HepG2 (cell line): ENCODE data around the gene RINL. TPM values are rescaled to one million over a fixed set of nuclear protein-coding genes. Genes with fewer than 3 reads are reported as not detected.

Experiments used
- BORCS8-MEF2B ChIP-seq: sonication (generic); formaldehyde crosslinking; IDR thresholded peaks from 2 replicates; pipeline ENCODE4 v1.8.0; 2022; ENCODE audit warnings: mild to moderate bottlenecking, missing genetic modification reagents
- GATAD1 ChIP-seq: IDR thresholded peaks from 2 replicates; pipeline ENCODE4 v1.6.1; 2016; ENCODE audit warnings: missing genetic modification reagents, missing compliant biosample characterization
- HHEX ChIP-seq: IDR thresholded peaks from 2 replicates; pipeline ENCODE4 v1.6.1; 2016; ENCODE audit warnings: control low read depth
- JUNB ChIP-seq: sonication (generic); formaldehyde crosslinking; IDR thresholded peaks from 2 replicates; pipeline ENCODE4 v1.8.0; 2022; ENCODE audit warnings: missing genetic modification reagents, mild to moderate bottlenecking, borderline replicate concordance
- MIXL1 ChIP-seq: IDR thresholded peaks from 2 replicates; pipeline ENCODE4 v1.6.1; 2016
- MZF1 ChIP-seq: sonication (generic); formaldehyde crosslinking; IDR thresholded peaks from 2 replicates; pipeline ENCODE4 v1.8.1; 2023; ENCODE audit warnings: mild to moderate bottlenecking, missing genetic modification reagents, borderline replicate concordance
- PLSCR1 ChIP-seq: sonication (generic); formaldehyde crosslinking; IDR thresholded peaks from 2 replicates; pipeline ENCODE4 v1.5.0; 2020; ENCODE audit warnings: missing genetic modification reagents, mild to moderate bottlenecking, borderline replicate concordance
- PRMT3 ChIP-seq: sonication (generic); formaldehyde crosslinking; IDR thresholded peaks from 2 replicates; pipeline ENCODE4 v1.8.1; 2022; ENCODE audit warnings: low read depth, mild to moderate bottlenecking, moderate library complexity, missing genetic modification reagents, borderline replicate concordance
- TAF1 ChIP-seq: sonication (generic); formaldehyde crosslinking; IDR thresholded peaks from 2 replicates; pipeline ENCODE4 v1.4.0; 2020; ENCODE audit warnings: missing genetic modification reagents
- TEAD3 ChIP-seq: optimal IDR thresholded peaks from 2 replicates; pipeline ENCODE3; 2016; ENCODE audit warnings: borderline replicate concordance
- ZNF17 ChIP-seq: sonication (generic); formaldehyde crosslinking; IDR thresholded peaks from 2 replicates; pipeline ENCODE4 v1.5.0; 2020; ENCODE audit warnings: mild to moderate bottlenecking, missing genetic modification reagents
- ZNF24 ChIP-seq: fragments of 450-650 bp; IDR thresholded peaks from 2 replicates; pipeline ENCODE4 v1.6.1; 2017; ENCODE audit warnings: antibody characterized with exemption, mild to moderate bottlenecking
- ZNF441 ChIP-seq: sonication (generic); formaldehyde crosslinking; IDR thresholded peaks from 2 replicates; pipeline ENCODE4 v1.7.0; 2021; ENCODE audit warnings: missing genetic modification reagents, borderline replicate concordance
- polyA plus RNA-seq, 8 experiments: library from polyadenylated mRNA; depleted of rRNA in 3 of 8; stranded (reverse) in 7 of 8; unstranded in 1 of 8; fragments of >200 nt; fragmentation: Illumina TruSeq in 4 of 8; extraction: Trizol in 4 of 8; gene quantifications; 2 replicates each; pipeline versions ENCODE4 v1.2.1 to v1.2.3, GENCODE V29; 2011 to 2016; ENCODE audit warnings: low read depth in 4 of 8, missing spikeins in 1 of 8, mixed read lengths in 1 of 8; ENCODE audit not compliant: insufficient read depth in 1 of 8
- total RNA-seq, 5 experiments: library from RNA; depleted of rRNA; stranded (reverse); fragments of >200 nt; fragmentation: Illumina TruSeq; extraction: Trizol; gene quantifications; 2 replicates each; pipeline ENCODE4 v1.2.3, GENCODE V29; 2016; ENCODE audit warnings: low read depth in 1 of 5
- TF ChIP-seq, protein P1 (sequence below): sonication (generic); formaldehyde crosslinking; IDR thresholded peaks from 2 replicates; pipeline ENCODE4 v1.5.0; 2020; ENCODE audit warnings: mild to moderate bottlenecking, missing genetic modification reagents, borderline replicate concordance
- TF ChIP-seq, protein P2 (sequence below): IDR thresholded peaks from 2 replicates; pipeline ENCODE4 v1.4.0; 2020; ENCODE audit warnings: mild to moderate bottlenecking, missing genetic modification reagents
- TF ChIP-seq, protein P3 (sequence below): sonication (generic); formaldehyde crosslinking; conservative IDR thresholded peaks from 2 replicates; pipeline ENCODE4 v1.4.0; 2020; ENCODE audit warnings: missing genetic modification reagents

Gene RINL
- total and polyA plus RNA-seq, 2 of the 13 experiments (the other 11 are each of a cell fraction or from before 2014, with no cell fraction given) = 11.4 to 18.0 TPM

GRCh38 chr19:38850976-38851621 is 27.0 kb downstream of the RINL start (continued):
- TF ChIP-seq, protein P1, sequence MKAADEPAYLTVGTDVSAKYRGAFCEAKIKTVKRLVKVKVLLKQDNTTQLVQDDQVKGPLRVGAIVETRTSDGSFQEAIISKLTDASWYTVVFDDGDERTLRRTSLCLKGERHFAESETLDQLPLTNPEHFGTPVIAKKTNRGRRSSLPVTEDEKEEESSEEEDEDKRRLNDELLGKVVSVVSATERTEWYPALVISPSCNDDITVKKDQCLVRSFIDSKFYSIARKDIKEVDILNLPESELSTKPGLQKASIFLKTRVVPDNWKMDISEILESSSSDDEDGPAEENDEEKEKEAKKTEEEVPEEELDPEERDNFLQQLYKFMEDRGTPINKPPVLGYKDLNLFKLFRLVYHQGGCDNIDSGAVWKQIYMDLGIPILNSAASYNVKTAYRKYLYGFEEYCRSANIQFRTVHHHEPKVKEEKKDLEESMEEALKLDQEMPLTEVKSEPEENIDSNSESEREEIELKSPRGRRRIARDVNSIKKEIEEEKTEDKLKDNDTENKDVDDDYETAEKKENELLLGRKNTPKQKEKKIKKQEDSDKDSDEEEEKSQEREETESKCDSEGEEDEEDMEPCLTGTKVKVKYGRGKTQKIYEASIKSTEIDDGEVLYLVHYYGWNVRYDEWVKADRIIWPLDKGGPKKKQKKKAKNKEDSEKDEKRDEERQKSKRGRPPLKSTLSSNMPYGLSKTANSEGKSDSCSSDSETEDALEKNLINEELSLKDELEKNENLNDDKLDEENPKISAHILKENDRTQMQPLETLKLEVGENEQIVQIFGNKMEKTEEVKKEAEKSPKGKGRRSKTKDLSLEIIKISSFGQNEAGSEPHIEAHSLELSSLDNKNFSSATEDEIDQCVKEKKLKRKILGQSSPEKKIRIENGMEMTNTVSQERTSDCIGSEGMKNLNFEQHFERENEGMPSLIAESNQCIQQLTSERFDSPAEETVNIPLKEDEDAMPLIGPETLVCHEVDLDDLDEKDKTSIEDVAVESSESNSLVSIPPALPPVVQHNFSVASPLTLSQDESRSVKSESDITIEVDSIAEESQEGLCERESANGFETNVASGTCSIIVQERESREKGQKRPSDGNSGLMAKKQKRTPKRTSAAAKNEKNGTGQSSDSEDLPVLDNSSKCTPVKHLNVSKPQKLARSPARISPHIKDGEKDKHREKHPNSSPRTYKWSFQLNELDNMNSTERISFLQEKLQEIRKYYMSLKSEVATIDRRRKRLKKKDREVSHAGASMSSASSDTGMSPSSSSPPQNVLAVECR = no peak
- no peak for TF ChIP-seq MIXL1 (CRISPR knock-in tag)
- TF ChIP-seq TEAD3 (CRISPR knock-in tag) = no peak
- no peak for TF ChIP-seq JUNB
- TF ChIP-seq GATAD1 (CRISPR knock-in tag) = no peak; the same call in 1 of the 2 replicates
- TF ChIP-seq MZF1 (CRISPR knock-in tag) = no peak
- no peak for TF ChIP-seq HHEX (CRISPR knock-in tag)
- TF ChIP-seq PRMT3 (CRISPR knock-in tag) = no peak
- TF ChIP-seq, protein P2, sequence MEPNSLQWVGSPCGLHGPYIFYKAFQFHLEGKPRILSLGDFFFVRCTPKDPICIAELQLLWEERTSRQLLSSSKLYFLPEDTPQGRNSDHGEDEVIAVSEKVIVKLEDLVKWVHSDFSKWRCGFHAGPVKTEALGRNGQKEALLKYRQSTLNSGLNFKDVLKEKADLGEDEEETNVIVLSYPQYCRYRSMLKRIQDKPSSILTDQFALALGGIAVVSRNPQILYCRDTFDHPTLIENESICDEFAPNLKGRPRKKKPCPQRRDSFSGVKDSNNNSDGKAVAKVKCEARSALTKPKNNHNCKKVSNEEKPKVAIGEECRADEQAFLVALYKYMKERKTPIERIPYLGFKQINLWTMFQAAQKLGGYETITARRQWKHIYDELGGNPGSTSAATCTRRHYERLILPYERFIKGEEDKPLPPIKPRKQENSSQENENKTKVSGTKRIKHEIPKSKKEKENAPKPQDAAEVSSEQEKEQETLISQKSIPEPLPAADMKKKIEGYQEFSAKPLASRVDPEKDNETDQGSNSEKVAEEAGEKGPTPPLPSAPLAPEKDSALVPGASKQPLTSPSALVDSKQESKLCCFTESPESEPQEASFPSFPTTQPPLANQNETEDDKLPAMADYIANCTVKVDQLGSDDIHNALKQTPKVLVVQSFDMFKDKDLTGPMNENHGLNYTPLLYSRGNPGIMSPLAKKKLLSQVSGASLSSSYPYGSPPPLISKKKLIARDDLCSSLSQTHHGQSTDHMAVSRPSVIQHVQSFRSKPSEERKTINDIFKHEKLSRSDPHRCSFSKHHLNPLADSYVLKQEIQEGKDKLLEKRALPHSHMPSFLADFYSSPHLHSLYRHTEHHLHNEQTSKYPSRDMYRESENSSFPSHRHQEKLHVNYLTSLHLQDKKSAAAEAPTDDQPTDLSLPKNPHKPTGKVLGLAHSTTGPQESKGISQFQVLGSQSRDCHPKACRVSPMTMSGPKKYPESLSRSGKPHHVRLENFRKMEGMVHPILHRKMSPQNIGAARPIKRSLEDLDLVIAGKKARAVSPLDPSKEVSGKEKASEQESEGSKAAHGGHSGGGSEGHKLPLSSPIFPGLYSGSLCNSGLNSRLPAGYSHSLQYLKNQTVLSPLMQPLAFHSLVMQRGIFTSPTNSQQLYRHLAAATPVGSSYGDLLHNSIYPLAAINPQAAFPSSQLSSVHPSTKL = no peak
- TF ChIP-seq ZNF24 = no peak
- peak; percentile 33; the same call in 1 of the 2 replicates for TF ChIP-seq ZNF17 (CRISPR knock-in tag)
- TF ChIP-seq PLSCR1 = no peak
- TF ChIP-seq TAF1 (CRISPR knock-in tag) = no peak; the same call in 1 of the 2 replicates
- TF ChIP-seq, protein P3, sequence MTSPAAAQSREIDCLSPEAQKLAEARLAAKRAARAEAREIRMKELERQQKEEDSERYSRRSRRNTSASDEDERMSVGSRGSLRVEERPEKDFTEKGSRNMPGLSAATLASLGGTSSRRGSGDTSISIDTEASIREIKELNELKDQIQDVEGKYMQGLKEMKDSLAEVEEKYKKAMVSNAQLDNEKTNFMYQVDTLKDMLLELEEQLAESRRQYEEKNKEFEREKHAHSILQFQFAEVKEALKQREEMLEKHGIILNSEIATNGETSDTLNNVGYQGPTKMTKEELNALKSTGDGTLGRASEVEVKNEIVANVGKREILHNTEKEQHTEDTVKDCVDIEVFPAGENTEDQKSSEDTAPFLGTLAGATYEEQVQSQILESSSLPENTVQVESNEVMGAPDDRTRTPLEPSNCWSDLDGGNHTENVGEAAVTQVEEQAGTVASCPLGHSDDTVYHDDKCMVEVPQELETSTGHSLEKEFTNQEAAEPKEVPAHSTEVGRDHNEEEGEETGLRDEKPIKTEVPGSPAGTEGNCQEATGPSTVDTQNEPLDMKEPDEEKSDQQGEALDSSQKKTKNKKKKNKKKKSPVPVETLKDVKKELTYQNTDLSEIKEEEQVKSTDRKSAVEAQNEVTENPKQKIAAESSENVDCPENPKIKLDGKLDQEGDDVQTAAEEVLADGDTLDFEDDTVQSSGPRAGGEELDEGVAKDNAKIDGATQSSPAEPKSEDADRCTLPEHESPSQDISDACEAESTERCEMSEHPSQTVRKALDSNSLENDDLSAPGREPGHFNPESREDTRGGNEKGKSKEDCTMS = no peak
- no peak; the same call in 1 of the 2 replicates for TF ChIP-seq ZNF441 (CRISPR knock-in tag)
- TF ChIP-seq BORCS8-MEF2B (CRISPR knock-in tag) = no peak
